ENCODE measurements around the gene FRMPD3.
A peak's percentile ranks its signal among the peaks of the same experiment; 100 is the strongest.
"Not testable (repeated sequence)": the region's sequence is repeated elsewhere in the genome, so short reads cannot be mapped to it uniquely, and the experiment has no call there.

FRMPD3 gene

DNA sequence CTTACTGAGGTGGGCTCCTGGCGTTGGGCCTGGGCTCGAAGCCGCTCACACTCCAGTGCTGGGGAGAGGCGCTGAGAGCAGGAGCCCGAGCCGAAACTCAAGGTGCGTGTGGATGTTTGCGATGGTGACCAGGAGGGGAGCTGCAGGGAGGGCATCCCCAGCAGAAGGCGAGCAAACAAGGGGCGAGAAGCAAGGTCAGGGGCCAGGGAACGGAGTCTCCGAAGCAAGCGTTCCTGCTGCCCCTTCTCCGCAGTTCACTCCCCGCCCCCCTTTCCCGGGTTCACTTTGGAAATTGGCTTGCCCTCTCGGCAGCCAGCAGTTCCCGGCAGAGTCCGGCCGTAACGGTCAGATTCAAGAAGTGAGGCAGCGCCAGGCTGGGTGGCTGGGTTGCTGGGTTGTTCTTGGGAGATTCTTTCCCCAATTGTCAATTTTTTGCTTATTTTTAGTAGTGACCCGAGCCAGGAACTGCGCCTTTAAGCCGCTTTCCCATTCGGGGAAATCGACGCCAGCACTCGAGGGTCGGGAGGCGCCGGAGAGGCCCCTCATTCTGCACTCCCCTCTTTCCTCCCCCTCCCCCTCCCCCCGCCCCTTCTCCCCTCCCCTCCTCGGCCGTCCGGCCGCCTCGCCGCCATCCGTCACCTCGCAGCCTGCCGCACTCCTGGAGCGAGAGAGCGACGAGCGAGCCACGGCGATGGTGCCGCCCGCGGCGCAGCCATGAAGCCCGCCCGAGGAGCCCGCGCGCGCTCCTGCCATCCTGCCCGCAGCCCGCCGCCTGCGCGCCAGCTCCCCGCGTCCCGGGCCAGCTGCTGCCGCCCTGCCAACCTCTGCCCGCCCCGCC lies at the start of gene FRMPD3:
FRMPD3 (plus strand) TSS at position 655 of the 838 bp plus-strand sequence. CDS start 76,937 bp downstream, outside the sequence.
- no peak for DNase-seq

DNA sequence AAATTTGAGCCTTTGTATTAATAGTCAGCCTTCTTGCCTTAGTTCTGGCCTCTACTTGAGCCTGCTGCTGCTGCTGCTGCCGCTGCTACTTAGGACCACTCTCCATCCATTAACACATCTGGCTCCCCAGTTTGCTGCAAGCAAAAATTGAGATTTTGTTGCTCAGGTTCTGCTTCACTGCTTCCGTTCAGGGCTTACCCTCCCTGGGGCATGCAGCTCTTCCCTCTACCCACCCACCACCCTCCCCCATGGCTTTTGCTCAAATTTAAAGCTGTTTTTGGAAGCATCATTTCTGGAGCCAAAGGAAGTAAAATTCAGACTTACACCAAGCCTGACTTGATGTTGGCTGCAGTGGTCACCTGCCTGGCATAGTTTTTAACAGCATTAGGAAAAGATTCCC lies 28.9 kb upstream of the FRMPD3 start:
- DNase-seq: no peak

DNA sequence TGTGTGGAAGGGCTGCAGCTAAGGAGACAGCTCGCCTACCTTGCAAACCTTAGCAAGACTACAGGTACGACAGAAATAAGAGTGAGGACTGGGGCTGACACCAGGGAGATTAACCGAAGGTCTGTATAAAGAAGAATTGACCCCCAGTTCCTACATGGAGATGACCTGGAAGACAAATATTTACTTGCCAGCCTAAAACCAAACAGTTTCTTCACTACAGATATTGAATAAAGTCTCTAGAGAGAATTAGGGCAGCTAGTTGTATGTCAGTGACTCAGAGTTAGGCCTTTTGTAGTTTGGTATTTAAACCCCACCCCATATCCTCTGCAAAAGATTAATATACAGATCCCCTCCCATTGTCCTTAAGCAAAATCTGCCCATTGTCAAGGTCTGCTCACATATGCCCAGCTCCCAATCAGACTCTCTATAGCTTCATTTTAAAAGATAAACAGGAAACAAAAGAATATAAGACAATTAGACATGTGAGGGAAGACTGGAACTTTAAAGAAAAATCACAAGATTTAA lies 28.1 kb upstream of the FRMPD3 start:
- no peak for DNase-seq

DNA sequence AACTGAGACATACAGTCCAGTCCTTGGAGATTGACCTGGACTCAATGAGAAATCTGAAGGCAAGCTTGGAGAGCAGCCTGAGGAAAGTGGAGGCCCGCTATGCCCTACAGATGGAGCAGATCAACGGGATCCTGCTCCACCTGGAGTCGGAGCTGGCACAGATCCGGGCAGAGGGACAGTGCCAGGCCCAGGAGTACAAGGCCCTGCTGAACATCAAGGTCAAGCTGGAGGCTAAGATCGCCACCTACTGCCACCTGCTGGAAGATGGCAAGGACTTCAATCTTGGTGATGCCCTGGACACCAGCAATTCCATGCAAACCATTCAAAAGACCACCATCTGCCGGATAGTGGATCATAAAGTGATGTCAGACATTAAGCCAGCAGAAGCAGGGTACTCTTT lies 20.4 kb upstream of the FRMPD3 start:
- no peak for DNase-seq

DNA sequence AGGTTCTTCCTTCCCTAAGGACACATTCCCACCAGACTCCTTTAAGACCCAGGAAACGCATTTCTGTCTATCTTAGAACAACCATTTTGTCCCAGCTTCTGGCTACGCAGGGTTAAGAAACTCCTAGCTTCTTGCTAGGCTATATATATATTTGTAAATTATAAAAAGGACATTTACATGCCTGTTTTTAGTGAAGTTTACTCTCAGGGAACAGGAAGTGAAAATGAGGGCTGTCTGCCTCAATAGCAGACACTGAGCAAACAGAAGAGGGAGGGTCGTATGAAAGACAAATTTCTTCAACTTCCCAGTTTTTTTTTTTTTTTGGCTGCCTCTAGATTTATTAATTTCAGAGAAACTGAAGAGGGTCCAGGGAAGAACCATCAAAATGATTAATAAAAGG lies 9.3 kb upstream of the FRMPD3 start:
- no peak for DNase-seq

DNA sequence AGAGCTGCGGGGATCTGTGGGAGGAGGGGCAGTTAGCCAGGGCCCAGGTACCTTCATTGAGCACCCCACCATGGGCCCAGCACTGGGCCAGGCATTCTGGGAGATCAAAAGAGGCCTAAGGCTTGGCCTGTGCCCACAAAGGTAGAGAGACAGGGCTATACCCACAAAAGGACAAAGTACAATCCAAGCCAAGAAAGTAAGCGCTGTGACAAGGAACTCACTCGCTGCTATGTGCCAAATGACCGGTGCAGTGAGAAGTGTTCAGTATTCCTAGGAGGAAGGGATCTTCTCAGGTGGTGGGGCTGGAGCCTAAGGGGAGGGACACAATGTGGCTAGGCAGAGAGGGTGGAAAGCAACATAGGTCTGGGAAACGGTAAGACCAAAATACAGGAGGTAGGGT lies 8.8 kb upstream of the FRMPD3 start:
- DNase-seq: no peak

DNA sequence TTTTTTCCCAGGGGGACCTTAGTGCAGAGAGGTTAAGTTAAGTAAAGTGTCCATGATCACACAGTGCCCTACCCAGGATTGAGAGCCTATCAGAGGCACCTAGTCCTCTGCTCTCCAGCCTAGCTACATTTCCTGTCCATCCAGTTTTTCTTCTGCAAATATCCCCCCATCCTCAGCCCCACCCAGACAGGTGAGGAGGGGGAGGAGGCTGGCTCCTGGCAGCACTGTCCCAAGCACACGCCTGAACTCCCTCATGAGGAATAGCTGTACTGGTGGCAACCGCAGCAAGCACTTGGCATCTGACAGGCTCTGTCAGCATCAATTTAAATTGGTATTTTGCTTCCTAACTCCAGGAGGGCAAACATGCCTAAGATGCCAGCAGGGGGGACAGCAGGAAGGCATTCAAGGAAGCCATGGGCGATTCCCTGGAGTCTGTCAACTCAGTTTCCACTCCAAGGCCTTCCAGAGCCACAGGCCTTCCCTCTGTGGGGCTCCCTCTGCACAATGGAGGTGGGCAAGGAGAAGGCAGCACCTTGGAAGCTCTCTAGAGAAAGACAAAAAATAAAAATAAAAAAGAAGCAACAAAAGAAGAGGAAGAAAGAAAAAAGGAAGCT lies 6.4 kb upstream of the FRMPD3 start:
- peak; percentile 55 for DNase-seq

DNA sequence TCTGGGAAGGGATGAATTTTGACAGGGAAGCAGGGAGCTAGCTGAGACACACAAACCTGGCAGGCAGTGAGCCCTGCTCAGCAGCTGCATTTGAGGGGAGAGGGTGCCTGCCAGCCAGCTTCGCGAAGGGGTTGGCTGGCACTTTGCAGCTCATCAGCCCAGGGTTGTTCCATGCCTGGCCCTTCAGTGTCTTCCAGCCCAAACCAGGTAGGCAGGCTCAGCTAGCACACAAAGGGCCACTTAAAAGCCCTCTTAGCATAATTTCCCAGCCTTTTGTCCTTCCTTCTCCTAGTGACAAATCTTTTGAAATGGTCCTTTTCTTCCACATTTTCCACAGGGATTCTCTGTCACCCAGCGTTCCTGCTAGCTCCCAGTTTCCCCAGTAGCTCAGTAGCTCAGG lies 4.3 kb upstream of the FRMPD3 start:
- DNase-seq: peak; percentile 33

DNA sequence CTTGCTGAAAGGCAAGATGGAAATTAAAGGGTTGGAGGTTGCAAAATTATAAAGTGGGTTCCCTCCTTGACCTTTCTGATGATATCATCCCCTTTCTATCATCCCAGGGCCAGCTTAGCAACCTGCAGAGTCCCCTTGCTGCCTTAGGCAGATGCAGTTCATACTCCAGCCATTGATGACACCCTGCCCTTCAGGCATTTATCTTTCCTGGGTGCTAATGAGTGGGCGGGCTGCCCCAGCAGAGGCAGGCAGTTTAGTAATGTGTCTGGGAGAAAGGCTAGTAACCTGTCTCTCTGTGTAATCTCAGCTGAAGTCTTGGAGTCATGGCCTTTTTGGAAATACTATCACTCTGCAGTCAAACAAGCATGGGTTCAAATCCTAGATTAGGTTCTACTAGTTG lies 3.8 kb upstream of the FRMPD3 start:
- no peak for DNase-seq

DNA sequence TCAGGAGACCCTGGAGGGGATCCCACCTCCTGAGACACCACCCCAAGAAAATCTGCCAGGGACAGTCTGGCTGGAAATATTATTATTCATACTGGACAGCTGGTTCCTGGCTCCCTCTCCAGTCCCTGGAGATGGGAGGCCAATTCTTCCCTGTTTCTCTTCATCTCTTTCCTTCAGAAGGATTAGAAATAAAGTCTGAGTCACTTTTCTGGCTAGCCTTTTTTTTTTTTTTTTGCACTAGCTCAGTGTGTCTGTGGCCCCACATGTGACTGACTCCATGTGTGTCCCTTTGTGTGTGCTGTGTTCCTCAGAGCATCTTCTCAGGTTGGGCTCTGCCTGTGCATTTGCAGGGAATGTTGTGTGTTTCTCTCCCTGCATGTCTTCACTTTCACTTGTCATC lies 1.8 kb upstream of the FRMPD3 start:
- DNase-seq: no peak

DNA sequence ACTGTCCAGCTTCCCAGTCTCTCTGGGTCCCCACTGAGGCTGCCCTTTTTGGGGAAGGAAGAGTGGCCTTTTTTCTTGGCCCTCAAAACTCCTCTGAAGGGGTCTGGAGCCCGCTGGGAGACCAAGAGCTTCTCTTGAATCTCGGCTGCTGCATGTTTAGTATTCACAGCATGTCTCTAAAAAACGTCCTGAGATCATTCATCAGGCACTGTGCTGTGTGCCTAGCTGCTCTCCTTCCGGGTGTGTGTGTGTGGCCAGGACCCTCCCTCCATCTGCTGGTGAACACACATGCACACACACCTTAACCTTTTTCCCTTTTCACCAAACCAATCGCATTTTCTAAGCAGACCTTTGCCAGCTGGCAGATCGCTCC lies 841 bp upstream of the FRMPD3 start:
- DNase-seq: no peak

DNA sequence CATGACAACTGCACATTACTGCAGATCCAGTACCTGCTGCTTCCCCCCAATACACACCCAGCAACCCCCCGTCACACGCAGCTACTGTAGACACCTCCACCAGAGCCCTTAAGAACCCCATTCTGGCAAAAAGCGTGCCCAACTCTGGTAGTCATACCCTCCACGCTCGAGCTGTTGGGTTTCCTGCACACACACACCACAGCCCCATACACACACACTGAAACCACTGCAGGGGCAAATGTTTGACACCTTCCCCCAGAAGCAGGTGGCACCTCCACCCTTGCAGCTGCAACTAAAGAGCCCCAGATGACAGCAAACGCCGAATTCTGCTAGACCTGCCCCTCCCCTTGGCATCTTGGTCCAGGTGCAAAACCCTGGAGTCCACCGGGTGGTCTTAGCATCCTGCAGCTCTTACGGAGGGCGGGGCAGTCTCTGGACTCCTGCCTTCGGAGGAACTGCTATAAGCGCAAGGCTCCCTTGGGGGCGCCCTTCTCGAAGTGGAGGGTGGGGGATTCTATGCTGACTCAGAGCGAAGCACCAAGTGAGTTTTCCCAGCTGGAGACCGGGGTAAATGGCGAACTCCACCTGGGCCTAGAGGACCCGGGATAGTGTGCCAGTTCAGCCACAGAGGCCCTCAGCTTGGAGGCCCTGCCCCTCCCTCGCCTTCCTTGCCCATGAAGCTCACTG lies 1.5 kb downstream of the FRMPD3 start:
- DNase-seq: no peak

DNA sequence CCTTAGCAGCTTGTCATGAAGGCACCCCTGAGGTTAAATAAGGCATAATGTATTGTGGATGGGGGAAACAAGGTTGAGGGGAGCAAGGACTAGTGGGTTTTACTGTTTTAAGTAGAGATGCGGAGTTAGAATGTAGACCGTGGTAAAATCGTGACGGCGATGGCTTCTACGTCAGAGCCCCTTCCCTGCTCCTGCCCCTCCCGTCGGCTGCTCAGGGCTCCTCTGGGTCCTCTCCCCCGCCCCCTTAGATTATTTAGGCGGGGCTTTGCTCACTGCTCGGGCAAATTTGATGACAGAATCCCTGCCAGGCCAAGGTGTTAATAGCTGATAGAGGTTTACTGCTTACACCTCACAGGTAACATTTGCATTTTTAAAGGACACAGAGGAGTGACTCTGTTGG lies 2.3 kb downstream of the FRMPD3 start:
- no peak for DNase-seq

DNA sequence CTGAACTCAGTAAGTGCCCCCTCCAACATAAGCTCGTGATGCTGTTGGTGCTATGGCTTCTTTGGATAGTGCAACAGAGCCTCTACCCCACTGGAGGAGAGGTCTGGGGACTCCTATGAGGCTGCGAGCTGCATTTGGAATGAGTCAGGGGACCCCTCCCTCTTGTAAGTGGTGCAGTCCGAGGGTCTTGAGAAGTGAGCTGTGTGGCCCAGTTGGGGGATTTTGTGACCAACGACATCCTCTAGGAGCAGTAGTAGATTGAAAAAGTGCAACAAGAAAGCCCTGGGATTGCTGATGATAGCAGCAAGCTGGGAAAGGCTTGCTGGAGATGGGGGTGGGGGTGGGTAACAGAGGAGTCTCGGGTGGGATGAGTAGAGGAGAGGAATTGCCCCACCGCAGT lies 3.1 kb downstream of the FRMPD3 start:
- no peak for DNase-seq

DNA sequence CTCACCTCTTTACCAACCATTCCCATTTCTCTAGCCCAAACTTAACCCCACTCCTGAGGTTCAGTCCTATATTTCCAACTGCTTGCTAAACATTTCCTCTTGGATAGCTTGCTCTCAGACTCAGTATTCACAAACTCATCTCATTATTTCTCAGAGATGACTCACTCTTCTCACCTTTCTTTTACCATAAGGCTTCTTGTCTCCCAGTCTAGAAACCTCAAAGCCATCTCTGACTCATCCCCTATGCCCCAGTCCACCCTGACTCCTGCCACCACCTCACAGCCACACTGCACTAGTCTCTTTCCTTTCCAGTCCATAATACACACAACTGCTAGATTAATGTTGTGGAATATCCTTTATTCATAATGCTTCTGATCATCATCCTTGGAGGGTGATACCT lies 4.8 kb downstream of the FRMPD3 start:
- no peak for DNase-seq

DNA sequence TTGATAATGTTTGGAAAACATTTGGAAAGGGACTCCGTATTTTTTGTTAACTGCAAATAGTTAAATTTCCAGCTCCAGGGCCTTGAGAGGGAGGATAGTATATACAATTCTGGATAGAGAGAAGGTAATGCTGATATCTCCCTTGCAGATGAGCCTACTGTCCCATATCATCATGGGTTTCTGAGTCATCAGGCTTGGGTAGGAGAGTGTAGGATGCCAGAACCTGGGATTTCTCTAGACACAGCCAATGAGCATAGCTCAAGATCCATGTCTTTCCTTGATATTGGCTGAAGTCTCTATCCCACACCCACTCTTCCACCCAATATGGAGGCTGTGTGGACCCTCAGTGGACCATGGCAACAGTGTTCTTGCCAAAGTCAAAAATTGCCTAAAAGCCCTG lies 7.8 kb downstream of the FRMPD3 start:
- no peak for DNase-seq

DNA sequence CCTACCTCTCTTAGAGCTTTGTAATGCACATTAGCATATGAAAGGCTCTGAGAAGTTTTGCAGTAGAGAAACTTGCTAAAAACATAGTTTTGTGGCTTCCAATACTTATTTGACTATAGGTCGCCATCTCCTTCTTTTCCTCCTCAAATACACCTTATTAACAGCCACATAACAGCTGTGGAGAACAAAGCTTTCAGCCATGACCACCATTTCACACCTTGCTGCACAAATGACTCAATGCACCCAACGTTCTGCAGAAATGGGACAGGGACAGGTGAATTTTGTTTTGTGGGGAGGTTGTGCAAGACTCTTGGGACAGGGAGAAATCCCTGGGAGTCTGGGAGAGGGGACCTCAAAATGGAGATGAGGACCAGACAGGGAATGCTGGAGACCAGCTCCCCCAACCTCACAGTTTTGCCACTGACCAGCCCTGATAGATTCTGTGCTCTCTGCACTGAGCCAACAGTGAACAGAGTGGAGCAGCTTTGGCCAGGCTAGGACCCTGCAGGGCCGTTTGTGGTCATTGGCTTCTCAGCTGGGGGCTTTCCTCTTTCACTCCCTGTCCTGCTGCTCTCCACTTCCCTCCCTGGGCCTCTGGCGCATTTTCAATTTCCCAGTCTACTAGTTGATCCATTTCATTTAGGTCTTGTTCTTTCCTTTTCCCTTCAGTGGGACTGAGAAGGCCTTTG lies 16.6 kb downstream of the FRMPD3 start:
- no peak for DNase-seq

DNA sequence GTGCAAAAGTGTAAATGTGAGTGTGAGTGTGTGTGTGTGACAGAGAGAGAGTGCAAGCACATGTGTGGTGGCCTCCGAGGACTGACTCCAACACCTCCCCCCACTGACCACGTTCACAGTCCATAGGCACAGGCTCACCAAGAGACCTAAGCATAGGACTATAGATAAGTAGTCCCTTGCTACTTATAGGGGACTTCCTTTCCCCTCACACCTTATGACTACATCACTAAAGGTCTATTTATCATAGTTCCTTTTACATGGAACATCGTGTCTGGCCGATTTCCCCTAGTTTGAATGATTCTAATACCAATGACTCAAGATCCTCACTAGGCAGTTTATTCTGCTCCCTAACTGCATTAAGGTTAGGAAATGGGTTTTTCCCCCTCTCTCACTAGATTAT lies 17.8 kb downstream of the FRMPD3 start:
- DNase-seq: no peak

DNA sequence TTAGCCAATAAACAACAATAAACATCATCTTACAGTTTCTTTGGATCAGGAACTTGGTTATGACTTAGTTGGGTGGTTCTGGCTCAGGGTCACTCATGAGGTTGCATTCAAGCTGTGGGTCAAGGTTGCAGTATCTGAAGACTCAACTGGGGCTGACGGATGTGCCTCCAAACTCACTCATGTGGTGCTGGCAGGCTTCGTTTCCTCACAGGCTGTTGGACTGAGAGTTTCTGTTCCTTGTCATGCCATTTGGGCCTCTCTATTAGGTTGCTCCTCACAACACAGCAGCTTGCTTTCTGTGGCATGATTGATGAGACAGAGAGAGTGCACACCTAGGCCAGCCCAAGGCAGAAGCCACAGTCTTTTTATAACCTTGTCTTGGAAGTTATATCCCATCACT lies 20.7 kb downstream of the FRMPD3 start:
- DNase-seq: no peak

DNA sequence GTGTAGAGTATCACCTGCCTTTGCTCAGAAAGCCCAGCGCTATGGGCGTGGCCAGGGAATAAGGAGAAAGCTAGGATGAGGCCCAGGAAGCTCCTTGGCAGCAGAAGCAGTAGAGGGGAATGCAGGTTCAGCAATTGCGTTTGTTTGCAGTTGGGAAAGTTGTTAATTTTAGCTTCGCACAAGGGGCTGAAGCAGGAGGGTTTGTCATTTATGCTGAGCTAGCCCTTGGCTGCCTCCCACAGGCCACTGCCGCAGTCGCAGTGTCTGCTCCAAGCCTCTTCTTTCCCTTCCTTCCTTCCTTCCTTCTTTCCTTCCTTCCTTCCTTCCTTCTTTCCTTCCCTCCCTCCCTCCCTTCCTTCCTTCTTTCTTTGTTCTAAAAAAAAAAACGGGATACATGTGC lies 21.5 kb downstream of the FRMPD3 start:
- DNase-seq: no peak

DNA sequence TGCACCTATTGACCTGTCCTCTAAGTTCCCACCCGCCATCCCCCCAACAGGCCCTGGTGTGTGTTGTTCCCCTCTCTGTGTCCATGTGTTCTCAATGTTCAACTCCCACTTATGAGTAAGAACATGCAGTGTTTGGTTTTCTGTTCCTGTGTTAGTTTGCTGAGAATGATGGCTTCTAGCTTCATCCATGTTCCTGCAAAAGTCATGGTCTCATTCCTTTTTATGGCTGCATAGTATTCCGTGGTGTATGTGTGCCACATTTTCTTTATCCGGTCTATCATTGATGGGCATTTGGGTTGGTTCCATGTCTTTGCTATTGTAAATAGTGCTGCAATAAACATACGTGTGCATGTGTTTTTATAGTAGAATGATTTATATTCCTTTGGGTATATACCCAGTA lies 22.0 kb downstream of the FRMPD3 start:
- DNase-seq: not testable (repeated sequence)

DNA sequence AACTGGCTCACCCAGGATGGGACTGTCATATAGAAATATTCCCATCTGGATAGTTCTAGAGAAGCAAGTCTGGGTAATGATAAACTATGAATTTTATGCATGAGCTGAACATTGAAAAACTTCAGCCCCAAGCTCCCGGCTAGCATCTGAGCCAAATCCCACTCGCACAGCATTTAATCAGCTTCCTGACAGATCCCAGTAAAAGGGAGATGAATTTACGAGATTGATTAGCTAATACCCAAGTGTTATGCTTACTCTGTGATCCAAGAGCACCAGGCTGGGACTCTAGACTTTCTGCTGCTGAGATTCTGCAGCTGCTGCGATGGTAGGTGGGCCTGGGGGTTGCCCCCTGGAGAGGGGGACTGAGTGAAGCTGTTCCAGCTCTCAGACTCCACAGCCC lies 28.0 kb downstream of the FRMPD3 start:
- no peak for DNase-seq

DNA sequence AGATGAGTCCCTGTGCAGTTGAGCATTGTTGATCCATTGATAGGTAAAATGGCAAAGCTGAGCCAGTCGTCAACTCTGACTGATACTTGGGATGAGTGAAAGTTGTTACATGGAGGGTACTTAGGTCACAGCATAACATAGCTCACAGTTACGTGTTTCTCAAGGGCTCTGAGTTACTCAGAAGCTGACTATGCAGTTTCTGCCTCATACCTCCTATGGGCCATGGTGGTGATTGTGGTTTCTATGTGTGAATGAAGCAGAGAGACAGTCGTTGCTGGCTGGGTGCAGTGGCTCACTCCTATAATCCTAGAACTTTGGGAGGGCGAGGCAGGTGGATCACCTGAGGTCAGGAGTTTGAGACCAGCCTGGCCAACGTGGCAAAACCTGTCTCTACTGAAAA lies 30.8 kb downstream of the FRMPD3 start:
- DNase-seq: no peak

Measured in NCI-H2029 treated with DMSO at 0.1 percent for 48 hours (cell line).